ENCODE results near the gene HMCN1.

Gene HMCN1

DNA sequence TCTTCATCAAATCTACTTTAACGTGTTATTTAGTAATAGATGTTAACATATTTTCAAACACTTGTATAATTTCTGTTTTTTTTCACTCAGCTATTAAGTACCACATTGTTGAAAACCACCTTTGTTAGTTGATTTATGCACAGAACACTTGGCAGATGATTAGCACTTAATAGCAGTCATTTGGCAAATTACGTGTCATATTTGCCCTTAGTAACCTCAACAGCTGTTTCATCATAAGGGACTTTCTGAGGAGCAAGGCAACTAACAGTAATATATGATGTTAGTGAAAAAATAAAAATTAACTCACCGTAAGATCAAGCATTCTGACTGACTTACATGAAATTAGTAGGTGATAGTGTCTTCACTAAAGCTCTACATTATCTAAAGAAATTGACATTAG lies 186.4 kb downstream of the HMCN1 start:
- no peak for DNase-seq

DNA sequence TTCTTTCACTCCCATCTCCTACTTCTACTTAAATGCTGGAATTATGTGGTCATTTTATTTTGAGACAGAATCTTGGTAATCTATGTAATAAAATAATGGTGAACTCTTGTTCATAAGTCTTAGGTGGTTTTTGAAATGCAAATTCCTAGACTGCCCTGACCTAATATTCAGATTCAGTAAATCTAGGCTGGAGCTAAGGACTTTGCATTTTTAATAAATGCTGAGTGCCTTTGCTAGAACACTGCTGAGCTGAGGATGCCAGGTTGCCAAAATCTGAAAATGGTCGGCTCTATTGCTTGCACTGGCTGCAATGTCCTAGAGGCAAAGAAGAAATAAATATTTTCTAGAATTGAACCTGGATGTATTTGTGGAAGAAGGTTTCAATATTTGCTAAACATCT lies 187.4 kb downstream of the HMCN1 start:
- DNase-seq, result no peak

DNA sequence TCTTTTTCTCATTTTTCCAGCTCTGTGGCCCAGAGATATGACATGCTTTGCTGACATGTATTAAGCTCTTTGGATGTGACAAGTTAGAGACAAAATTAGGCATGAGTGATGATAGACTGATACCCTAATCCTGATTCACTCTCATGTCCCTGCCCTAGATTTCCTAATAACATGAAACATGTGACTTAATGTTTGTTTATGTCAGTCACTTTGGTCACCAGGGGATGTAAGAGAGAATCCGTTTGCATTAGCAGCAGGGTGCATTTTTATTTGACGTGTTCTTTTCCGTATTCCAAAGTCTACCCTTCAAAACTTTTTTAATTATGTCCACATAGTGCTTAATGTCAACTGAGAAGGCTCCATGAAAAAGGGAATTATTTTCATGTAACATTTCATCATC lies 192.4 kb downstream of the HMCN1 start:
- DNase-seq, result no peak

DNA sequence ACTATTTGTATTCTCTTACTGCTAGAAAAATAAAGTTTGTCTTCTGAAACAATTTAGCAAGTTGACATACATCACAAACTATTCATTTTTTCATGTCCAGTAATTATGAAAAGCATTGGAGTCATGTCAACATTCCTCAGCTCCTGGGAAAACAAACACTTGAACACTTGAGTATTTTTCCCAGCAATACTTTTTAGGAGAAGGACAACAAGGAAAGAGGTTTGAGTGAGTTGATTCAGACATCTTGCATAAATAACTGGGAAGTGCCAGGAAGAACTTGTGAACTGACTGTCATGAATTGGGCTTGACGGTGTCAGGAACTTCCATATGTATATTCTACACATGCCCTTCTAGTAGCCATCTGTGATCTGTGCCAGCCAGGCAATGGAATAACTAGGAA lies 195.6 kb downstream of the HMCN1 start:
- DNase-seq, result no peak

DNA sequence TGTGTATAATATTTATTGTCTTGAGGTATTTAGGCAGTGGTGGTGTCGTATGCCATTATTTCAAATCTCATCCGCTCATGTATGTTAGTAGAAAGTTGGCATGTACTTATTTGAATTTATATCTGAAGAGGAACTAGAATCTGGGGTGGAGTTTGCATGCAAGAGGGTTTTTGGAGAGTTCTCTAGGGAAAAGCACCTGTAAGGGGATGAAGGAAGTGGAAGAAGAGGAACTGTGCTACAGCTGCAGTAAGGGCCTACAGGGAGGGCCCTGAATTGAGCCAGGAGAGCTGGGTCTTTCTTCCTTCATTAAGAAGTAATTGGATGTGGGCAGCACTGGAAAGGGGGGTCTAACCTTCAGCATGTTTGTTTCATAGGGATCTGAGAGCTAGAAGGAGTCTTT lies 197.2 kb downstream of the HMCN1 start:
- DNase-seq, result no peak

DNA sequence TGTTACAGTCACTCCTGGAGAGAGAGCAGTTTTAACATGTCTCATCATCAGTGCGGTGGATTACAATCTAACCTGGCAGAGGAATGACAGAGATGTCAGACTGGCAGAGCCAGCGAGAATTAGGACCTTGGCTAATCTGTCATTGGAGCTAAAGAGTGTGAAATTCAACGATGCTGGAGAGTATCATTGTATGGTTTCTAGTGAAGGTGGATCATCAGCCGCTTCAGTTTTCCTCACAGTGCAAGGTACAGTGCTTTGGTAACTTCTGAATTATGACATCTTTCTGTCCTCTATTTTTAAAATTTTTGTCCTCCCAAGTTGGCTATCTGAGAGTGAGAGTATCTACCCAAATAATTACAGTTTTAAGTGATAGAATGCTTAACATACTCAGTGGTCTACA lies 199.4 kb downstream of the HMCN1 start:
- no peak for DNase-seq

DNA sequence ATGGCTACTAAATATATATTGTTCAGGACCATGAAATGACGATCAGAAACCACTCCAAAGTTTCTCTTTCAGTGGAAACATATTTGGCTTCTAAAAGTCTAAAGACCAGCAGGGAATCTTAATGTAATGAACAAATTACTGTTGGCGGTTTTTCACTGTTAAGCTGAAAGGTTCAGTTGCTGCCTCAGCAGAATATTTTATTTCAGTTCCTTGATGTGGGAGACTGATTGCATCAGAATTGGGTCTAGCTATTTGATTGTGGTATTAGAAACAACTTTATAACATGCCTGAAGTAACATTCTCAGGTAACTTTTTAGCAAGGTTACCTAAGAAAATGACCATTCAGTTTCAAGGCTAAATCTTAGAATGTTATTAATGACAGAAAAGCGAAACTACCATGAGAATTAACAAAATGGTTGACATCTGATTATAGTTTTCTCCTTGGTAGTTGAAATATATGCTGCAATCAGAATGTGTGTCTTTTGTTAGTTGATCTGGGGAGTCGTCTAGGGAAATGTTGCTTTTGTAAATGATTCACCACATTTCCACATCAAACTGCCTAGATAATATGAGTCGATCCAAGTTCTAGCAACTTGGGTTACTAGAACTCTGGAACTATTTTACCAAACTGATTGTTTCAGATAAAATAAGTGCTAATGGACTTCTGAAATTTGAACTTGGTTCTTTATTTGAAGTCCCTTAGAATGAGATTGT lies 200.4 kb downstream of the HMCN1 start:
- no peak for DNase-seq

DNA sequence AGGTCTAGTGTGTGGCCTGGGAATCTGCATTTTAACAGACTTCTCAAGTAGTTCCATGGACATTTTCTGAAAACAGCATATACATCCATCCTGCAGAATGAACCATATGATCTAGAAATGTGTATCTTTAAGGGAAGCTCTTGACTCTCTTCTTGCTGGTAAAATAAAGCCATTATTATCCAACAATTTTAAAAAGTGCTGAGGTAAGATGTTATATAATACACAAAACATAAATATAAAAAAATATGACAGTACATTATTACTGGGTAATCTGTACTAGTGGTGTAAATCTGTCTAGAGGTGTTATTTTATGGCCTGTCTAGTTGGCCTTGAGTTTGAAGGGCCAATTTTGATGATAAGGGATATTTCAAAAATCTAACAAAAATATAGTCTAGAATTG lies 201.2 kb downstream of the HMCN1 start:
- DNase-seq, result no peak

DNA sequence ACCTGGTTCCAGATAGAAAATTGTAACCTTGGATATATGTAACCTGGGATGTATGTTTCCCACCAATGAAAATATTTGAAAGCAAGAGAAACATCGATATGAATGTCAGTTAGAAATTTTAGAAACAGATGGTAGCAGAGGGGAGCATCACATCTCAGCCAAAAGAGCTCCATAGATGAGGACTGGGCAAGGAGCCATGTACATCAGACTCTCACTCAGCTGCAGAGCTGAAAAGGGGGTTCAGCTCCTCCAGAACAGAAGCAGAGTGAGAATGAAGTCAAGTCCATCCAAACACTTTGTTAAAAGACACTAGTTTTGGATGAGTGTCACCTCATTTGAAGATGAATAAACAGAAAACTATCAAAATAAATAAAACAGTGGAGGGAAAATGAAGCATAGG lies 202.4 kb downstream of the HMCN1 start:
- DNase-seq, result no peak

DNA sequence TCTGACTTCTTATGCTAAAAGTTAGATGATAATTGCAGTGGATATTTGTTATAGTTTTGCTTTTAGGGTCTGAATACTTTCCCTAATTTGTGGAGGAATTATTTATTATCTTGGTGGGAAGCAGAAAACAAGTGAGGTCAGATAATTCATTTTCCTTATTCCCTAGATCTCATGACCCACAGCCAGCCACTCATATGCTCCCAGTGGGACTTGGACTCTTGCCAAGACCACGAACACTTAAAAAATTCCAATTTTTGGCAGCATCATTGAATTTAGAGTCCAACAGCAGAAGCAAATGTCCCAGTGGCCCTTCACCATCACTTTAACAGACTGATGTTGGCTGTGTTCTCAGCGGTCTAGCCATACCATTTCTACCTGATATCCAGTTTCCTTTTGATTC lies 204.2 kb downstream of the HMCN1 start:
- no peak for DNase-seq

DNA sequence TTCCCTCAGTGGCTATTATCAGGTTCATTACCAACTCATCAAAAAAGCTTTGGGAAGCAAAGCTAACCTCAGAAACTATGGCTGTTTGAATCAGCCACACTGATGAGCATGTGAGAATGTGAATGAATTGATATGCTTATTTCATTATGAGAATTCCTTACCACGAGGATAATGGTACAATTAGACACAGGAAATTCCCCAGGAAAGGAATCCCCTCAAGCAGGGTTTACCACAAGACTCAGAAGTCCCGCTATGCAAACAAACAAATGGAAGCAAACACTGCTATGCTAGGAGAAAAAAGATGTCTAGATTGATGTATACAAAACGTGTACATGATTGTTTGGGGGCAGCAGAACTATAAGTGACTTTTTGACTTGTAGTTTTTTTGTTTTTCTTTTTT lies 205.0 kb downstream of the HMCN1 start:
- no peak for DNase-seq

DNA sequence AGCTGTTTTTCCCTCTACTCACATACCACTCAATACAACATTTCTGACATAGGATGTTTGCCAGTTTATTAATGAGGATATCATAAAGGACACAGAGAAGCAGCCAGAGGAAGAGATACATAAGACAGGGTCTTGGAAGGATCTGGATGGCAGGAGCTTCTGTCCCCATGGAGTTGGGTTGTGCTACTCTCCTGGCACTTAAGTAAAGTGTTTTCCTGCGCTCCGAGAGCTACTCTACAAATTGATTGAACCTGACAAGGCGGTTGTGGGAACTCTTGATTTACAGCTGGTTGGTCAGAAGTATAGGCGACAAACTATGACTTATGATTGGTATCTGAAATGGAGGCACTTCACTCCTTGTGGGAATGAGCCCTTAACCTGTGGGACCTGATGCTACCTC lies 208.8 kb downstream of the HMCN1 start:
- no peak for DNase-seq

DNA sequence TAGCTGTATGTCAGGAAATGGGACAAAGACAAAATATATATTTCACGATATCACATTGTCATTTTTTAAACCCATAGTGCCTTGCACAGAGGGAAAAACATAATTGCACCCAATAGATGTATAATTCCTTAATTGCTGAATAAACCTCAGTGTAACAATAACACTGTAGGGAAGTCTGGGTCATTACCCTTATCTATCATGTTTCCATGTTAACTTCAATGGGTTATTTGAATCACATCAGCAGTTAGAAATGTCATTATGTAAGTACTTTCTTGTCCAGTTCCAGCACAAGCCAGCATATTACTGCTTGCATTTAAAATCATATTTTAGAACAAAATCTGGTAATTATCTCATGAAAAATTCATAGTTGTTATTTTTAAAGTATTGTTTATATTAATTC lies 222.7 kb downstream of the HMCN1 start:
- DNase-seq, result no peak

DNA sequence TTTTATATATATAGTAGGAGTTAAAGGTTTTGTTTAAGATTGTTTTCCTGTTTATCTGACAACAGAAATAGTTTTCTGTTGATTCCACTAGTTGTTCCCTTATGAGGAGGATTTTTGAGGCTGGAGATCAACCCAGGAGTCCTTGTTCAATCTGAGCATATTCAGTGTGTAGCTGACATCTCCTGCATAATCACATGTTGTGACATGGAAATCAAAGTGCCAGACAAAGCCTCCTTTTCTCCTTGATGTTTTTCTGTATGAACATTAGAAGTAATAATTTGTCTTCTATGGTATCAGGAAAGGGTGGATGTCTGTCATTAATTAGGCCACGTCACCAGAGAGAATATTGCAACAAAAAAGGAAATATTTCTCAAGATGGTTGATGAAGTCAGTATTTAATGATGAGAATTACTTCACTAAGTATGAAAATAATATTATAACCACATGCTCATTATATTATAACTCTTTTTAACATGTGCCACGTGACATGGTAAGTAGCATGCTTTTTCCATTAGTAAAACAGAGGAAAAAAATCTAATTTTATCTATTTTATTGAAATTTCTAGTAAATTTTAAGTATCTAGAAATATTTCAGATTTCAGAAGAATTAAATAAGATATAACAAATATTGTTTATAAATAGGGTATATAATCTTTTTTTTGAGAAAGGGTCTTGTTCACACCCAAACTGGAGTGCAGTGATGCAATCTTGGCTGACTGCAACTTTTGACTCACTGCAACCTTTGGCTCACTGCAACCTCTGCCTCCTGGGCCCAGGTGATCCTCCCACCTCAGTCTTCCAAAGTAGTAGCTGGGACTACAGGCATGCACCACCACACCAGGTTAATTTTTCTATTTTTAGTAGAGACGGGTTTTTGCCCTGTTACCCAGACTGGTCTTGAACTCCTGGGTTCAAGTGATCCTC lies 223.5 kb downstream of the HMCN1 start:
- no peak for DNase-seq

DNA sequence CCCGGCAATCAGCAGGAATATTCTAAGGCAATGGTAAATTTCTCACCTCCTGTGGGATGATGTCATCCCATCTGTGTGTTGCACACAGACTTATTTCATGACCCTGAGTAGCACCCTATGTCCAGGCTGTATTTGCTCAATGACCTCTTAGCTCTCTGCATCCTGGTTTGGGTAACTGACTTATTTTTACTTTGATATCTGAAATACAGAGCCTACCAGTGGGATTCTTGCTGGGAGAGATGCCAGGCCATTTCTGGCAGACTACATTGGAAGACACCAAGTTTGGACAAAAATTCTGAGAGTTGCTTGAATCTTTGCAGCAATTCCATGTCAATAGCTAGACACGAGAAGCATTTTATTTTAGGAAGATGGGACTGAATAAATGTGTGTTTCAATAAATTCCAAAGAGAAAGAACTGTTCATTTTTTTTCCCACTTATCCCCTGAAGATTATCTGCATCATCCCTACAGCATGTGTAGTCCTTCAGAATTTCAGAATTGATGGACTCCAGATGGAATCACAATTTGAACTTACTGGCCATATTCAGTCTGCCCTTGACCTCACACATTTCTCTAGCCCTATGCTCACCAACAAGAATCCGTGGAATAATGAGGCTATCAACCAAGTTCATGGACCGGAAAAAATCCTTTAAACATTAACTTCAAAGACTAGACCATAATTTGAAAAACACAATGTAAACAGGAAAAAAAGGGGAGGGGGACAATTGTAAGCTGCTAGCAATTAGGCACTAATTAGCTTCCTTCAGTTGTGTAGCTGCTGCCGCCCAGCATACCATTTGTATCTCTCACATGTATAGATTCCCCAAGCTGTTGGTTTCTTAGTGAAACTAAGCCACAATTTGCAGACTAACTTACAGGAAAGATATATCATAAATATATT lies 226.5 kb downstream of the HMCN1 start:
- DNase-seq, result no peak

DNA sequence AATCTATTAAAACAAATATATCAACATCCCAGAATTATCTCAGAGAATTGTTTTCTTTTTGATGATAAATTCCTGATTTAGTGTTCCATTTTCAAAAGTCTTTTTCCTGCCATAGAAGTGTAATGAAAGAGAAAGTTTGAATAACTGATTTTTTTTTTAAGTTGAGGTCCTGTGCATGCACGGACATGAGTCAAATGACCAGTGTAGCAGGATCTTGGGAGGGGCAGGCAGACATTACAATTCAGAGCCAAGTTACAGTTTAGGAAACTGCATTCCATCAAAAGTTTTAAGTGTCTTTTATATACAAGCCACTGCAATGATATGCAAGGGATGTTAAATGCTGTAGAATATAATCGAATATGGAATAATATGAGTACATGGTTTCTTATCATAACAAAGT lies 227.5 kb downstream of the HMCN1 start:
- DNase-seq, result no peak

DNA sequence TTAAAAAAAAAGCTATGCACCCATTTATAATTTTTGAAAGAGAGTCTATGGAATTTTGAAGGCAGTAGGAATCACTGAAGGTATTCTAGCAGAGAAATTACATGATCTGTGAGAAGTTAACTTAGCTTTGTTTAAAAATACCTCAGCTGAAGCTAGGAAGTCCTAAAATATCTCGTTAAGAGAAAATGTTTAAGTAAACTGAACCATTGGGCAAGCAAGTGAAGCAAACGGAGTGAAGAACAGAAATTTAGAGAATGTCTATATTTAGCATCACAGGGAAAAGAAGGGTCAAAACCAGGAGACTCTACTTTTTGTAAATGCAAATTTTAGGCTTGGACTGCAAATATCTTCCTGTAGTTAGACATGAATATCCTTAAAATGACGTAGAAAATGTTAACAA lies 230.8 kb downstream of the HMCN1 start:
- no peak for DNase-seq

DNA sequence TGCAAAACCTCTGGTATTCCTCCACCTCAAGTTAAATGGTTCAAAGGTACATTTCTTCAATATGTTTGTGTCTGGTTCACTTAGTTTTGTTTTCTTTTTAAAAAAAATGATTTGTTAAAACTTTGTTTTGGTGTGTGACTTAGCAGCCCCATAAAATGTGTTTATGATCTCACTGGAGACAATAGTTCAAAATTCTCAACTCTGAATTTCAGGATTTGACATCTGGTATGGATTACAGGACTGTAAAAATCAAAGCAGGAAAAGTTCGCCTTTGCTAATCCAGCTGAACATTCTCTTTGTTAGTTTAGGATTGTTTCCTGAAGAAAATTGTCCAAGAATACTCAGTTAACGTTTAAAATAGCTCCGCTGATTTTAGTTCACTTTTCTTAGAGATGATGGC lies 231.7 kb downstream of the HMCN1 start:
- DNase-seq, result no peak

DNA sequence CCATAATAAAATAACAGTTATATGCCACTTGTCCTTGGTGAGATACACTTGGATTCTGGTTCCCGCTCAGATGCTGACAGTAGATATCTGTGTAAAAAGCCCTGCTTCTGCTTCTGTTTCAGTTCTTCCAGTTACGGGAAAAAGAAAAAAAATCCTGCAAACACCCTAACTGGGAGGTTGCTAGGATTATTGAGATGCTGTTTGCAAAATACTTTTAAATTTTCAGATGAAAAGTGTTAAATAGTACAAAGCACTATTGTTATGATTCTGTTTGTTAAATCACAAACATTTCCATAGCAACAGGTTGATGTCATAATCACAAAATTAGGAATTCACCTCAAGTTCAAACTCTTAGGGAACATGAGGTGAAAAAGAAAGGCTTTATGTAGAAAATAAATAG lies 232.3 kb downstream of the HMCN1 start:
- DNase-seq, result no peak

DNA sequence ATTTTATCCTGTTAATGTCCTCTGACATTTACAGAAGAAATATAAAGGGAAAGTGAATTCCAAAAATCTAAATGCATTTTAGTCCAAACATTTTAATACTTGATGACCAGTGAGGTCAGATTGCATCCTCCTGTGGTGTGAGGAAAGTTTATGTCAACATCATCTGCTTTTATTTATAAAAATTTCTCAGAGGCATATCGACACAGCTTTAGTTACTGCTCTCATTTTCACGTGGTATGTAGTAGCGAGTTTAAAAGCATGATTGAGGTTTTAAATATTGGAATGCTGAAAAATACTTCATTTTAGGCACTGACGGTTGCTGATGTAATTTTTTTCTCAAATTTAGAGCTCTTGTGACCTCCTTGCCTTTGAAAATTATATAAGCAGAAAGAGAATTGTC lies 234.8 kb downstream of the HMCN1 start:
- DNase-seq, result no peak

DNA sequence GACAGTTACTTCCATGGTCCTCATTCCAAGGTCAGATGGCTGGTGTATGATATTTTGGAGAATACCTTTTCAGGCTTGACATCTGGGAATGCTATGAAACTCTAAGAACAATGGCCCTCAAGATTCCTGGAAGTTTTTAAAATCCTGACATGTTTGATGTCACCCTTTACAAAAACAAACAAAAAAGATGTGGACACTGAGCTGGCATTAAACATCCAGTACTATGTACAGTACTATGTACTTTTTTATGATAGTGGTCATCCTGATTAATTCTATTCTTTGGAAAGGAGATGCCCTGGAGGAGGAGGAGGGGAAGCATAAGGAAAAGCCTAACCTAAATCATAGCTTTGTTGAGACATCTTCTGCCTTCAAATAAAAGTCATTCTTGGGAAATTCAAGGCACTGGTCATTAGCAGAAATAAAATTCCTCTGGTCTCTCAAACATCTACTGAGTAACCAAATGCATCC lies 235.4 kb downstream of the HMCN1 start:
- DNase-seq, result no peak

DNA sequence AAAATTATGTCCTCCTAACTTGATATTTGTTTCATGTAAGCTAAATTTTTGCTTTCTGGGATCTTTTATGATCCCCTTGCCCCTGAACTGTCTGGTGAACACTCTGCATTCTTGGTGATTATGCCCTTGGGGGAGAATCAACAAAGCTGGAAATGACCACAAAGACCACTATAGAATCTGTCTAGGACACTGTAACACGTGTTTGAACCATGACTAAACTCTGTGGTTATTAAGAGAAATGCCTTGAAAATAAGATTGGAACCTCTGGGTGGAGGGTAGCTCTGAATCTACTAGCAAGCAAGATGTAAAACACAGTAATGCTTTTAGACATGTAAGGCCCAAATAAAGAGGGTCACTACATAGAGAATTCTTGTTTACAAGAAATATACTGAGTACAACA lies 237.5 kb downstream of the HMCN1 start:
- DNase-seq, result no peak

DNA sequence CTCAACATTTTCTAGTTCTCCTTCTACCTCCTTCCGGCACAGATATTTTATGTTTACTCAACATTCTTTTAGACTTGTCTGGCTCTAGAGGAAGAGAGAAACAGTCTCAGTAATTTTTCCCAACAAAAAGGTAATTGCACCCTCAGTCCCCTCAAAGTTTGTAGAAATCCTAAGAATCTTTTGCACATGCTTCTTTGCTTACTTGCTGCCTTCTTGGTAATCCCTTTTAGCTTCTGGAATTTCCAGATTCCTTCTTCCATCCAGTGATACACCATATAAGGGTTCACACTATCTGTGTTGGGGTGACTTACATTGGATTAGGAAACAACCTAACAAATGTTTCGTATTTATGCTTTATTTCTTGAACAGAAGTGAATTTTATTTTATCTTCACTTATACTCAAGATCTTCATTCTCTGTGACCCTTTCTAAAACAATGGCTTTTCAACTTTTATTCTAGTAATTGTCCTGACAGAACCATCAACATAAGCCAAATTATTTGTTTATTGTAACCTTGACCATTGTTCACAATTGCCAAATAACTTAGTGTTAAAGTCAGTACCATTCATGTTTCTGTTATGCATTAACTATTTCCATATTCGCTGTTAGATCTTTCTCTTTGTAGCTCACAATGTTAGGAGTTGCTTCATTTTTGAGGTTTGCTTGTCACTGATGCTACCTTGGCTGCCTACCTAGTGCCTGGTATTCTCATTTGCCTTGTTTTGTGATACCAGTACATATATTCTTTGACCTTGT lies 238.1 kb downstream of the HMCN1 start:
- DNase-seq, result no peak

All from stimulated activated CD4-positive, alpha-beta T cell treated with anti-CD3 and anti-CD28 coated beads, Interleukin-12 subunit alpha, Interleukin-12 subunit beta, amount 100 ng/mL, for 4 hours (primary cell).